Uterus (tissue), 4 donors: ENCODE measurements around the gene ARGLU1. TPM values are rescaled to one million over a fixed set of nuclear protein-coding genes. Genes with fewer than 3 reads are reported as not detected.
A peak's percentile ranks its signal among the peaks of the same experiment; 100 is the strongest.

Experiments used
- DNase-seq, 2 donors: peaks; one replicate each; pipeline ENCODE4 v3.0.0-alpha.2; 2019 to 2020
- H3K27ac ChIP-seq, 2 donors: fragments of 200-600 bp; sonication (generic); 1 replicate in 1 of 2; 2 replicates in 1 of 2; pipeline ENCODE4 v1.5.1; 2016 to 2018
- H3K27me3 ChIP-seq, 2 donors: fragments of 200-600 bp; sonication (generic); one replicate each; pipeline ENCODE4 v1.5.1; 2018 to 2019; ENCODE audit warnings: control low read depth in 1 of 2
- H3K36me3 ChIP-seq, 2 donors: fragments of 200-600 bp; sonication (generic); one replicate each; pipeline ENCODE4 v1.5.1; 2019; ENCODE audit warnings: control low read depth in 1 of 2
- H3K4me1 ChIP-seq, 2 donors: fragments of 200-600 bp; sonication (generic); one replicate each; pipeline ENCODE4 v1.5.1; 2018 to 2019; ENCODE audit warnings: control low read depth in 1 of 2
- H3K4me3 ChIP-seq, 2 donors: fragments of 200-600 bp; sonication (generic); 1 replicate in 1 of 2; 2 replicates in 1 of 2; pipeline ENCODE4 v1.5.1; 2018 to 2019; ENCODE audit warnings: mild to moderate bottlenecking in 1 of 2
- H3K9me3 ChIP-seq, 2 donors: fragments of 200-600 bp; sonication (generic); one replicate each; pipeline ENCODE4 v1.5.1; 2019; ENCODE audit warnings: control low read depth in 1 of 2
- CTCF ChIP-seq, 4 experiments: fragments of 200-600 bp in 2 of 4; fragments of 450-650 bp in 2 of 4; sonication (generic) in 2 of 4; IDR thresholded peaks; one replicate each; pipeline ENCODE4 v1.5.1; 2016 to 2019; ENCODE audit warnings: antibody characterized with exemption in 4 of 4, mild to moderate bottlenecking in 2 of 4, moderate library complexity in 1 of 4
- POLR2A ChIP-seq, 2 donors: fragments of 450-650 bp; IDR thresholded peaks; one replicate each; pipeline ENCODE4 v1.6.1; 2016; ENCODE audit warnings: antibody characterized with exemption in 2 of 2, mild to moderate bottlenecking in 1 of 2, moderate library complexity in 1 of 2
- intact Hi-C: fragments of 100-400 bp; cut with DNase I; formaldehyde crosslinking; loops from one replicate; pipeline ENCODE4 v1.15.1; 2023; ENCODE audit warnings: low total_unique reads
- total RNA-seq, 4 donors: library from RNA; depleted of rRNA in 3 of 4; stranded (reverse); fragments of >200 nt in 3 of 4; gene quantifications; one replicate each; pipeline versions ENCODE4 v1.1.0 to v1.2.4, GENCODE V29; 2014 to 2023
- donor health status: DM: yes; HTN: yes; CAD: no.

Gene ARGLU1
- total RNA-seq = 100 to 1,000 TPM in 3 of 4 donors, 10 to 100 TPM in 1; 91.5 to 162 (median 135) TPM

- intact Hi-C loops = no loop called here
- peak within 1 kb of the TSS; percentile 97 to 98 for H3K27ac ChIP-seq
- TF ChIP-seq CTCF (IDR thresholded peaks at IDR 0.05) (no peak), POLR2A (IDR thresholded peaks at IDR 0.05) (peak; percentile 97)
- DNase-seq = peak; percentile 92 to 97
- no peaks in the 10 kb centered on the region for H3K36me3 ChIP-seq
- H3K27me3 ChIP-seq = no peaks in the 10 kb centered on the region
- peaks cover 0 to 5% of the 10 kb centered on the region in 2 donors for H3K4me1 ChIP-seq
- H3K4me3 ChIP-seq = peak within 1 kb of the TSS; percentile 64 to 98
- H3K9me3 ChIP-seq = no peaks in the 10 kb centered on the region
Observed at GRCh38 chr13:106567474-106568298, at the start of gene ARGLU1. Gene ARGLU1, minus strand, starts transcription at chr13:106568137. Its CDS starts 218 bp downstream, at chr13:106567919.

GRCh38 chr13:106617561-106617960 is 49.6 kb upstream of the ARGLU1 start:
- no peak overlapping the region for H3K4me3 ChIP-seq
- DNase-seq = no peak
- intact Hi-C loops = no loop called here
- H3K36me3 ChIP-seq = no peaks in the 10 kb centered on the region
- no peaks in the 10 kb centered on the region for H3K27me3 ChIP-seq
- H3K27ac ChIP-seq = no peak overlapping the region
- TF ChIP-seq POLR2A (IDR thresholded peaks at IDR 0.05) = no peak
- no peak for TF ChIP-seq CTCF (IDR thresholded peaks at IDR 0.05)
- H3K4me1 ChIP-seq = no peaks in the 10 kb centered on the region
- H3K9me3 ChIP-seq = no peaks in the 10 kb centered on the region

GRCh38 chr13:106616729-106617128 is 48.8 kb upstream of the ARGLU1 start:
- TF ChIP-seq CTCF (IDR thresholded peaks at IDR 0.05) (no peak), POLR2A (IDR thresholded peaks at IDR 0.05) (no peak)
- intact Hi-C loops = no loop called here
- no peaks in the 10 kb centered on the region for H3K27me3 ChIP-seq

GRCh38 chr13:106614874-106615273 is 46.9 kb upstream of the ARGLU1 start:
- no peak overlapping the region for H3K4me3 ChIP-seq
- H3K4me1 ChIP-seq = no peaks in the 10 kb centered on the region
- H3K9me3 ChIP-seq = no peaks in the 10 kb centered on the region
- no peaks in the 10 kb centered on the region for H3K27me3 ChIP-seq
- DNase-seq = no peak
- H3K36me3 ChIP-seq = no peaks in the 10 kb centered on the region
- TF ChIP-seq CTCF (IDR thresholded peaks at IDR 0.05) = no peak
- TF ChIP-seq POLR2A (IDR thresholded peaks at IDR 0.05) = no peak
- intact Hi-C loops = no loop called here
- H3K27ac ChIP-seq = no peak overlapping the region

More at GRCh38 chr13:106616729-106617128, 48.8 kb upstream of the ARGLU1 start:
- Histone ChIP-seq H3K27ac (no peak overlapping the region), H3K4me3 (no peak overlapping the region), H3K36me3 (no peaks in the 10 kb centered on the region), H3K9me3 (no peaks in the 10 kb centered on the region), H3K4me1 (no peaks in the 10 kb centered on the region)
- DNase-seq = no peak

GRCh38 chr13:106612688-106613087 is 44.8 kb upstream of the ARGLU1 start:
- no peak for TF ChIP-seq POLR2A (IDR thresholded peaks at IDR 0.05)
- TF ChIP-seq CTCF (IDR thresholded peaks at IDR 0.05) = no peak
- intact Hi-C loops = no loop called here
- peak; percentile 81 for DNase-seq
- Histone ChIP-seq H3K4me1 (no peaks in the 10 kb centered on the region), H3K9me3 (no peaks in the 10 kb centered on the region), H3K27me3 (no peaks in the 10 kb centered on the region), H3K27ac (peak overlapping the region in 1 of 2 donors; percentile 20), H3K4me3 (no peak overlapping the region), H3K36me3 (no peaks in the 10 kb centered on the region)
